Smooth muscle cell (in vitro differentiated cells): Measurements from ENCODE around the gene LYSMD1. TPM values are rescaled to one million over a fixed set of nuclear protein-coding genes. Genes with fewer than 3 reads are reported as not detected.
A peak's percentile ranks its signal among the peaks of the same experiment; 100 is the strongest.
"Not testable (repeated sequence)": the region's sequence is repeated elsewhere in the genome, so short reads cannot be mapped to it uniquely, and the experiment has no call there.

Source experiments
- DNase-seq: peaks from one replicate; lab custom pipeline; 2025; ENCODE audit not compliant: unreplicated experiment; lab: John Stamatoyannopoulos, UW
- H2AFZ ChIP-seq: fragments of 200-600 bp; sonication (generic); 2 replicates; pipeline ENCODE4 v1.6.0; 2016; ENCODE audit warnings: antibody characterized with exemption, low read depth, mild to moderate bottlenecking
- H3F3A ChIP-seq: fragments of 200-600 bp; sonication (generic); 2 replicates; pipeline ENCODE4 v1.6.0; 2017; ENCODE audit warnings: antibody characterized with exemption, low read depth
- H3K27ac ChIP-seq: fragments of 200-600 bp; sonication (generic); 2 replicates; pipeline ENCODE4 v1.5.1; 2016; ENCODE audit warnings: low read depth, mild to moderate bottlenecking
- H3K27me3 ChIP-seq: fragments of 200-600 bp; sonication (generic); 2 replicates; pipeline ENCODE4 v1.6.1; 2016; ENCODE audit warnings: low read depth, mild to moderate bottlenecking
- H3K36me3 ChIP-seq: fragments of 200-600 bp; sonication (generic); 2 replicates; pipeline ENCODE4 v1.5.1; 2016; ENCODE audit warnings: low read depth
- H3K4me1 ChIP-seq: fragments of 200-600 bp; sonication (generic); 2 replicates; pipeline ENCODE4 v1.5.1; 2016; ENCODE audit warnings: low read depth
- H3K4me2 ChIP-seq: fragments of 200-600 bp; sonication (generic); 2 replicates; pipeline ENCODE4 v1.6.0; 2016; ENCODE audit warnings: mild to moderate bottlenecking
- H3K4me3 ChIP-seq: fragments of 200-600 bp; sonication (generic); 2 replicates; pipeline ENCODE4 v1.5.1; 2016; ENCODE audit warnings: mild to moderate bottlenecking
- H3K79me2 ChIP-seq: fragments of 200-600 bp; sonication (generic); 2 replicates; pipeline ENCODE4 v1.6.0; 2016; ENCODE audit warnings: low read depth, mild to moderate bottlenecking
- H3K9ac ChIP-seq: fragments of 200-600 bp; sonication (generic); 2 replicates; pipeline ENCODE4 v1.6.0; 2016; ENCODE audit warnings: low read depth
- H3K9me3 ChIP-seq: fragments of 200-600 bp; sonication (generic); replicated peaks from 2 replicates; pipeline ENCODE4 v1.5.1; 2016; ENCODE audit warnings: low read depth
- H4K20me1 ChIP-seq: fragments of 200-600 bp; sonication (generic); 2 replicates; pipeline ENCODE4 v1.6.0; 2016; ENCODE audit warnings: low read depth
- CTCF ChIP-seq: fragments of 200-600 bp; sonication (generic); IDR thresholded peaks from 2 replicates; pipeline ENCODE4 v1.5.1; 2017; ENCODE audit warnings: borderline replicate concordance, mild to moderate bottlenecking, antibody characterized with exemption; ENCODE audit not compliant: insufficient read depth, poor library complexity, severe bottlenecking
- WGBS: methylation state at CpG from one replicate; pipeline ENCODE4 v1.1.7; 2016; ENCODE audit warnings: low lambda C conversion rate; 5-methylcytosine and 5-hydroxymethylcytosine counted together
- polyA plus RNA-seq: library from polyadenylated mRNA; unstranded; fragments of >200 nt; fragmentation: Nextera tagmentation; extraction: Ambion mirVana; gene quantifications from 2 replicates; pipeline ENCODE4 v1.2.1, GENCODE V29; 2016
- total RNA-seq: library from RNA; depleted of rRNA; stranded (reverse); fragments of >200 nt; gene quantifications from 2 replicates; pipeline ENCODE4 v1.2.3, GENCODE V29; 2014

Gene LYSMD1
- total and polyA plus RNA-seq, 2 experiments from 2014 or later = 2.5 to 9.7 TPM

GRCh38 chr1:151193304-151193703, 27.6 kb upstream of the LYSMD1 start:
- no peak overlapping the region for H3K27ac ChIP-seq
- H3F3A ChIP-seq = no peaks in the 10 kb centered on the region
- H4K20me1 ChIP-seq = no peaks in the 10 kb centered on the region
- WGBS = 90% methylated on average over 6 of the region's 6 CpGs
- peaks cover 9% of the 10 kb centered on the region for H3K4me1 ChIP-seq
- no peaks in the 10 kb centered on the region for H3K27me3 ChIP-seq
- no peak overlapping the region for H3K4me2 ChIP-seq
- no peak overlapping the region for H3K9ac ChIP-seq
- H3K4me3 ChIP-seq = no peak overlapping the region
- DNase-seq = no peak
- H2AFZ ChIP-seq = no peak overlapping the region
- no peak for TF ChIP-seq CTCF
- H3K79me2 ChIP-seq = peaks cover 12% of the 10 kb centered on the region
- H3K36me3 ChIP-seq = no peaks in the 10 kb centered on the region
- no peaks in the 10 kb centered on the region for H3K9me3 ChIP-seq

GRCh38 chr1:151192047-151192446, 26.3 kb upstream of the LYSMD1 start:
- WGBS = 83% methylated on average over 7 of the region's 7 CpGs
- H2AFZ ChIP-seq = no peak overlapping the region

GRCh38 chr1:151189637-151190445, 24.1 kb upstream of the LYSMD1 start, which contains the start of gene VPS72:
Gene VPS72 (minus strand): TSS chr1:151190197. CDS start chr1:151190121, 76 bp downstream.
- no peaks in the 10 kb centered on the region for H4K20me1 ChIP-seq
- H2AFZ ChIP-seq = peak within 1 kb of the TSS; percentile 95
- WGBS = under 1% methylated on average over 36 of the region's 42 CpGs

More at GRCh38 chr1:151192047-151192446, 26.3 kb upstream of the LYSMD1 start:
- Histone ChIP-seq H3K4me3 (no peak overlapping the region), H3K4me2 (no peak overlapping the region), H3F3A (no peaks in the 10 kb centered on the region), H3K9ac (no peak overlapping the region), H3K36me3 (no peaks in the 10 kb centered on the region), H3K27ac (no peak overlapping the region), H4K20me1 (no peaks in the 10 kb centered on the region), H3K9me3 (no peaks in the 10 kb centered on the region), H3K4me1 (peaks cover 9% of the 10 kb centered on the region), H3K79me2 (peaks cover 24% of the 10 kb centered on the region), H3K27me3 (no peaks in the 10 kb centered on the region)
- no peak for DNase-seq
- no peak for TF ChIP-seq CTCF

GRCh38 chr1:151188667-151189066, 23.0 kb upstream of the LYSMD1 start:
- H3K9ac ChIP-seq = peak overlapping the region; percentile 86
- H4K20me1 ChIP-seq, H2AFZ ChIP-seq, H3K36me3 ChIP-seq, H3K27me3 ChIP-seq, DNase-seq, H3K27ac ChIP-seq, H3K4me1 ChIP-seq, H3K9me3 ChIP-seq, H3F3A ChIP-seq: not testable (repeated sequence)
- WGBS = 89% methylated on average over 8 of the region's 8 CpGs
- H3K4me2 ChIP-seq = peak overlapping the region; percentile 95
- H3K4me3 ChIP-seq = peak overlapping the region; percentile 99
- peaks cover 35% of the 10 kb centered on the region for H3K79me2 ChIP-seq

More at GRCh38 chr1:151189637-151190445, 24.1 kb upstream of the LYSMD1 start, which contains the start of gene VPS72:
- peak within 1 kb of the TSS; percentile 75 for H3K27ac ChIP-seq
- H3K27me3 ChIP-seq = no peaks in the 10 kb centered on the region
- H3K79me2 ChIP-seq = peaks cover 35% of the 10 kb centered on the region
- H3K4me3 ChIP-seq = peak within 1 kb of the TSS; percentile 99
- no peak for TF ChIP-seq CTCF
- no peaks in the 10 kb centered on the region for H3F3A ChIP-seq
- peak within 1 kb of the TSS; percentile 86 for H3K9ac ChIP-seq
- H3K9me3 ChIP-seq = no peaks in the 10 kb centered on the region
- peaks cover 9% of the 10 kb centered on the region for H3K4me1 ChIP-seq
- H3K36me3 ChIP-seq = no peaks in the 10 kb centered on the region
- peak within 1 kb of the TSS; percentile 95 for H3K4me2 ChIP-seq
- DNase-seq = peak; percentile 23
